MCF 10A (cell line): ENCODE measurements around the gene HAAO. TPM values are rescaled to one million over a fixed set of nuclear protein-coding genes. Genes with fewer than 3 reads are reported as not detected.
"Not testable (repeated sequence)": the region's sequence is repeated elsewhere in the genome, so short reads cannot be mapped to it uniquely, and the experiment has no call there.

Experiments
- BruUV-seq: library from RNA; stranded (reverse); fragments of 400-500 nt; replicated peaks from 2 replicates; lab custom pipeline; 2021; lab: Mats Ljungman, UMichigan
- CTCF ChIA-PET: fragments of 300-600 bp; sonication (Branson Sonifier 250); formaldehyde crosslinking; extraction: SDS; loops from one replicate; lab custom pipeline; 2021; ENCODE audit warnings: antibody characterized with exemption, inconsistent platforms; lab: Yijun Ruan, JAX
- POLR2A ChIA-PET: fragments of 300-600, 350-650 bp; sonication (Branson Sonifier 250); formaldehyde crosslinking; extraction: SDS; loops from one replicate; lab custom pipeline; 2020; ENCODE audit warnings: antibody characterized with exemption, inconsistent platforms; lab: Yijun Ruan, JAX
- DNase-seq: peaks from one replicate; pipeline ENCODE4 v3.0.0-alpha.2; 2018; ENCODE audit not compliant: unreplicated experiment
- H3K27ac Mint-ChIP-seq: one replicate; pipeline ENCODE4 v1.8.0; 2022; ENCODE audit warnings: mild to moderate bottlenecking, low read depth, mixed read lengths; ENCODE audit not compliant: unreplicated experiment
- H3K27me3 Mint-ChIP-seq: one replicate; pipeline ENCODE4 v1.8.0; 2022; ENCODE audit warnings: mixed read lengths; ENCODE audit not compliant: insufficient read depth, unreplicated experiment
- H3K36me3 Mint-ChIP-seq: one replicate; pipeline ENCODE4 v1.8.0; 2022; ENCODE audit warnings: mild to moderate bottlenecking, moderate library complexity, mixed read lengths; ENCODE audit not compliant: insufficient read depth, unreplicated experiment
- H3K4me1 Mint-ChIP-seq: one replicate; pipeline ENCODE4 v1.8.0; 2022; ENCODE audit warnings: mixed read lengths; ENCODE audit not compliant: insufficient read depth, unreplicated experiment
- H3K4me3 Mint-ChIP-seq: one replicate; pipeline ENCODE4 v1.8.0; 2022; ENCODE audit warnings: mild to moderate bottlenecking, moderate library complexity, mixed read lengths; ENCODE audit not compliant: unreplicated experiment
- H3K9me3 Mint-ChIP-seq: one replicate; pipeline ENCODE4 v1.8.0; 2022; ENCODE audit warnings: mixed read lengths; ENCODE audit not compliant: unreplicated experiment
- intact Hi-C: fragments of 100-400 bp; cut with micrococcal nuclease; formaldehyde crosslinking; loops from 2 replicates; pipeline ENCODE4 v1.14.1; 2022
- total RNA-seq: library from RNA; stranded (reverse); gene quantifications from 2 replicates; pipeline ENCODE4 v1.2.3, GENCODE V29; 2022
- TF ChIP-seq, protein P1 (sequence below): fragments of 200-600 bp; IDR thresholded peaks from one replicate; pipeline ENCODE4 v1.8.0; 2022; ENCODE audit warnings: antibody characterized with exemption, mild to moderate bottlenecking; ENCODE audit not compliant: unreplicated experiment

HAAO gene
- total RNA-seq, 1 experiment from 2014 or later: not detected

DNA sequence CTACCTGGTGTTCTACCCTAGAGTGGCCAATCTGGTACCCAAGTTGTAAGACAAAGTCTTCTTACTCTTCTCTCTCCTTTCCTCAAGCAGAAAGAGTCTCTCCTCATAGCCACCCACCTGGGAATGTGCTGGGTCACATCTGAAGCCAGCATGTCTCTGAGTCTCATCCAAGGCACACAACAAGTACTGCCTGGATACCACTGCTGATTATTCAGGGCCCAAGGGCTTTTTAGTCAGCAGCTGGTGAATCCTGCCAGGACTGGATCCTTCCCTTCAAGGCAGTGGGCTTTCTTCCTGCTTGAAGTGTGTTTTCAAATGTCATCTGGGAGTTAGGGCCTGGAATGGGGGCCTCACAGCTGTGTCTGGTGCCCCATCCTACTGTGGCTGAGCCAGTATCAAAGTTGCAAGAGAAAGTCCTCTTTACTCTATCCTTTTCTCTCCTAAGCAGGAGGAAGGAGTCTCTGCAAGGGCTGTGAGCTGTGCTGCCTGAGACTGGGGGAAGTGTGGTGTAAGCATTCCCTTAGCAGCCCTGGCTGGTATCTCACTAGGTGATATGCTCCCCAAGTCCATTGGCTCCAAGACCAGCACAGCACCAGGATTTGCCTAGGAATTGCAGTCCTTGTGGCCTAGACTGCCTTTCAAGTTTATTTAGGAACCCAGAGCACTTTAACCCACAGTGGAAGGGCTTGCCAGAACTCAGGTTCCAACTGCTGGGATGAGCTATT, 55.6 kb downstream of the HAAO start:
- ChIA-PET CTCF (interaction anchor here (1.1 kb wide), 1 partner anchor 225 kb away, joined by 3 read pairs; no protein-coding TSS in a partner anchor), POLR2A (no interaction called here)
- TF ChIP-seq, protein P1, sequence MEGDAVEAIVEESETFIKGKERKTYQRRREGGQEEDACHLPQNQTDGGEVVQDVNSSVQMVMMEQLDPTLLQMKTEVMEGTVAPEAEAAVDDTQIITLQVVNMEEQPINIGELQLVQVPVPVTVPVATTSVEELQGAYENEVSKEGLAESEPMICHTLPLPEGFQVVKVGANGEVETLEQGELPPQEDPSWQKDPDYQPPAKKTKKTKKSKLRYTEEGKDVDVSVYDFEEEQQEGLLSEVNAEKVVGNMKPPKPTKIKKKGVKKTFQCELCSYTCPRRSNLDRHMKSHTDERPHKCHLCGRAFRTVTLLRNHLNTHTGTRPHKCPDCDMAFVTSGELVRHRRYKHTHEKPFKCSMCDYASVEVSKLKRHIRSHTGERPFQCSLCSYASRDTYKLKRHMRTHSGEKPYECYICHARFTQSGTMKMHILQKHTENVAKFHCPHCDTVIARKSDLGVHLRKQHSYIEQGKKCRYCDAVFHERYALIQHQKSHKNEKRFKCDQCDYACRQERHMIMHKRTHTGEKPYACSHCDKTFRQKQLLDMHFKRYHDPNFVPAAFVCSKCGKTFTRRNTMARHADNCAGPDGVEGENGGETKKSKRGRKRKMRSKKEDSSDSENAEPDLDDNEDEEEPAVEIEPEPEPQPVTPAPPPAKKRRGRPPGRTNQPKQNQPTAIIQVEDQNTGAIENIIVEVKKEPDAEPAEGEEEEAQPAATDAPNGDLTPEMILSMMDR: no peak
- Mint-ChIP-seq H3K9me3 (peaks cover 33% of the 10 kb centered on the region), H3K27me3 (no peaks in the 10 kb centered on the region), H3K27ac (no peak overlapping the region), H3K4me3 (no peak overlapping the region), H3K4me1 (no peaks in the 10 kb centered on the region), H3K36me3 (peaks cover 10% of the 10 kb centered on the region)
- intact Hi-C loops: no loop called here
- DNase-seq: no peak
- no TSS peak for BruUV-seq

DNA sequence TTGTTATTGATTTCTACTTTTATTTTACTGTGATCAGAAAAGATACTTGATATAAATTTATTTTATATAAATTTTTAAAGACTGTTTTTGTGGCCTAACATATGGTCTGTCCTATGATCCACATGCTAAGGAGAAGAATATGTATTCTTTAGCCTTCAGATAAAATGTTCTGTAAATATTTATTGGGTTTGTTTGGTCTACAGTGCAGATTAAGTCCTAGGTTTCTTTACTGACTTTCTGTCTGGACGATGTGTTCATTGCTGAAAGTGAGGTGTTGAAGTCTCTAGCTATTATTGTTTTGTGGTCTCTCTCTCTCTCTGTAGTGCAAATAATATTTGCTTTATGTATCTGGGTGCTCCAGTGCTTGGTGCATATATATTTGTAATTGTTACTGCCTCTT, 58.5 kb downstream of the HAAO start:
- Mint-ChIP-seq H3K4me3 (no peak overlapping the region), H3K36me3 (peaks cover 10% of the 10 kb centered on the region), H3K27ac (no peak overlapping the region), H3K4me1 (no peaks in the 10 kb centered on the region), H3K27me3 (no peaks in the 10 kb centered on the region), H3K9me3 (peaks cover 31% of the 10 kb centered on the region)
- intact Hi-C loops: no loop called here
- TF ChIP-seq, protein P1: no peak
- ChIA-PET CTCF (no interaction called here), POLR2A (interaction anchor here (0.7 kb wide), 1 partner anchor 52 kb away, joined by 4 read pairs; no protein-coding TSS in a partner anchor)
- no peak for DNase-seq
- BruUV-seq: no TSS peak

DNA sequence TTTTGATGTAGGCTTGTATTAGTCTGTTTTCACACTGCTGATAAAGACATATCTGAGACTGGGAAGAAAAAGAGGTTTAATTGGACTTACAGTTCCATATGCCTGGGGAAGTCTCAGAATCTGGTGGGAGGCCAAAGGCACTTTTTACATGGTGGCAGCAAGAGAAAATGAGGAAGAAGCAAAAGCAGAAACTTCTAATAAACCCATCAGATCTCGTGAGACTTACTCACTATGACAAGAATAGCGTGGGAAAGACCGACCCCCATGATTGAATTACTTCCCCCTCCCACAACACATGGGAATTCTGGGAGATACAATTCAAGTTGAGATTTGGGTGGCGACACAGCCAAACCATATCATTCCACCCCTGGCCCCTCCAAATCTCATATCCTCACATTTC, 61.1 kb downstream of the HAAO start:
- peaks cover 29% of the 10 kb centered on the region for H3K9me3 Mint-ChIP-seq
- intact Hi-C loops, H3K27me3 Mint-ChIP-seq, H3K27ac Mint-ChIP-seq, BruUV-seq, H3K4me1 Mint-ChIP-seq, POLR2A ChIA-PET, H3K4me3 Mint-ChIP-seq, H3K36me3 Mint-ChIP-seq, DNase-seq, CTCF ChIA-PET: not testable (repeated sequence)

DNA sequence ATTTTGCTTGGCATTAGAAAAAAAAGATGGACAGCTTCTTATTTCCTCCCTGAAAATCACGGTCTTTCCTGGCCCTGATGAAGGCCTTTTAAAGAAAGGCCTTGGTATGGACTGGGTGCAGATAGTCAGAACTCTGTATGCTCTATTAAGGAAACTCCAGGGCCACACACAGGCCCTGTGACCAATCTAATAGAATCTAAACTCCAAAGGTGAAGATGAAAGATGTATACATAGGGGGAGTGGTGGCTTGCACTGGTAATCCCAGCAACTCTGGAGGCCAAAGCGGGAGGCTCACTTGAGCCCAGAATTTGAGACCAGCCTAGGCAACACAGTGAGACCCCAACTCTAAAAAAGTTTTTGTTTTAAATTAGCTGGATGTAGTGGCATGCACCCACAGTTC, 65.7 kb downstream of the HAAO start:
- Mint-ChIP-seq H3K4me3 (no peak overlapping the region), H3K36me3 (no peaks in the 10 kb centered on the region), H3K9me3 (peaks cover 9% of the 10 kb centered on the region), H3K27me3 (no peaks in the 10 kb centered on the region), H3K27ac (no peak overlapping the region), H3K4me1 (peaks cover 7% of the 10 kb centered on the region)
- intact Hi-C loops: no loop called here
- no peak for DNase-seq
- BruUV-seq: no TSS peak
- CTCF ChIA-PET: interaction anchor here (1.0 kb wide), 1 partner anchor 44 kb away, joined by 4 read pairs; no protein-coding TSS in a partner anchor
- TF ChIP-seq, protein P1: no peak
- POLR2A ChIA-PET: no interaction called here
